Activated T-helper 9 cell treated with anti-CD3 and anti-CD28 coated beads, Interleukin-2, amount 50 U/mL, for 16 hours (primary cell): ENCODE data around the gene NKX2-2.

ENCODE experiments used
- DNase-seq: peaks from one replicate; pipeline ENCODE4 v3.0.0-alpha.2; 2020; ENCODE audit warnings: low read depth

The NKX2-2 gene

GRCh38 chr20:21513881-21514540 lies at the start of gene NKX2-2:
Gene NKX2-2, minus strand, starts transcription at chr20:21514064. Its CDS starts 395 bp downstream, at chr20:21513669.
- DNase-seq = no peak

GRCh38 chr20:21562656-21563055 lies 48.8 kb upstream of the NKX2-2 start:
- DNase-seq = no peak

- no peak for DNase-seq
Measured at GRCh38 chr20:21559305-21559704, 45.4 kb upstream of the NKX2-2 start.

DNA sequence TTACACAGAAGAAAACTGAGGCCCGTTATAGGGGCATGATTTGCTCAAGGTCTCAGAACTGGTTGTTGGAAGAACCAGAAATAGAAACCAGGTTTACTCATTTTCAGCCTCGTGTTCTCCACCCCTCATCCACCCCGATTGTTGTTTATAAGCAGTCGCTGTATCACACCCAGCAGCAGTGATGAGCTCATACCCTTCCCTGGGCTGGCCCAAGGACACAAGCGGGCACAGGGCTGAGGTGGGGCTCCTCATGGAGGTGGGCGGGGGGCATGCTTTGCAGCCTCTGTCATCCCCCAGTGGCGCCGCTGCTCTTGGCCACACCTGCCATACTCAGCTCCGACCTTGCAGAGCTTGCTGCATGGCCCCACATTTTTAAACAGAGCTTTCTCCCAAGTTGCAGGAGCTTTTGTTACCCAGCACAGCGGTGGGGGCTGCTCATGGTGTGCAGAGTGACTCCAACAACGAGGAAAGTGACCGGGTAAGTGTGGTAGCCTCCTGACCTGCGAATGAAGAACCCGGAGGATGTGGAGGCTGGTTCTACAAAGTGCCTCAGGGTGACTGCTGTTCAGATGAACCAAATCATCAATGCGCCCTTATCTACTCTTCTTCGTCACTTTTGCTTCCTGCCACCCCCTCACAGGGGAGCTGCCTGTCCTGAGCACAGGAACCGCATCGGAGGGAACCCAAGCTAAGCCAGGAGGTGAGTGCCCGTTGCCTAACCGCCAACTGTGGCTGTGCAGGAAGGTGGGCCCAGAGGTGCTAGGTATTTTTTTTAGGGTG lies 43.6 kb upstream of the NKX2-2 start:
- DNase-seq = no peak

- no peak for DNase-seq
Measured at GRCh38 chr20:21556398-21556797, 42.5 kb upstream of the NKX2-2 start.

GRCh38 chr20:21555470-21556120 lies 41.7 kb upstream of the NKX2-2 start:
- no peak for DNase-seq

DNA sequence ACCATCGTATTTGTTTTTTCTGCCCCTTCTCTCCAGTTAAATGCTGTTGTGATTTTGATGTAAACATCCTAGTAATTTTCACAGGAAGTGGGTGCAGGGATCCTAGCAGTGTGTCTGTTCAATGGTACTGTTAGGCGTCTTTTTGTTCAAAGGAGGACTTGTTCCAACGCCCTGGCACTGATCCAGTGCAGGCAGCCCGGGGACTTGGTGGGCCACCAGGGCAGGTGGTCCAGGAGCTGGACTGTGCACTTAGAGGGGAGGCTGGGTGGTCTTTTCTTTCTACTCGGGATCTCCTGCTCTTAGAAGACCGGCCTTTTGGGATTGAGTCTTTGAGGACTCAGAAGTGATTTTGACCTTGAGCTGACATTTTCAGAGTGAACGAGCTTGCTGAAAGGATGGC lies 41.1 kb upstream of the NKX2-2 start:
- DNase-seq = no peak

DNA sequence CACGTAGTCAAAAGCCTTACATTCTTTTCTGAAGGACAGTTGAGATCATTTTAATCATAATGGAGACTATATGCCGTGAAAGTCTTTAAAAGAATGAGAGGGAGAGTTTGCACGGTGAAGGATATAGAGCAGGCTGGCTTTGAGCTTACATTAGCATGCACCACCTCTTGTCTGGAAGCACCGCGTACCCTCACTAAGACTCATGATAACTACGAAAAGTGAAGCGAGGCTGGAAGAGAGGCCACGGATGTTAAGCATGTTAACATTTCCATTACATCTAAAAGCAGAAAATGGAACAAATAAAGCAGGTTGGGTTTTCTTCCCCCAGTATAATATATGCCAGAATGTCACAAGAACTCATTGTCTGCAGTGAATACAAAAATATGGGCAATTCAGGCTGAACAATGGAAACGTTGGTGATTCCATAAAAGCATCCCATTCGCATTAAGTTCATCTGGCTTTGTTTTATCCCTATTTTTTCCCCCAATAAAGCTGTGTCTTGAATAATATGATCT lies 40.6 kb upstream of the NKX2-2 start:
- no peak for DNase-seq

DNA sequence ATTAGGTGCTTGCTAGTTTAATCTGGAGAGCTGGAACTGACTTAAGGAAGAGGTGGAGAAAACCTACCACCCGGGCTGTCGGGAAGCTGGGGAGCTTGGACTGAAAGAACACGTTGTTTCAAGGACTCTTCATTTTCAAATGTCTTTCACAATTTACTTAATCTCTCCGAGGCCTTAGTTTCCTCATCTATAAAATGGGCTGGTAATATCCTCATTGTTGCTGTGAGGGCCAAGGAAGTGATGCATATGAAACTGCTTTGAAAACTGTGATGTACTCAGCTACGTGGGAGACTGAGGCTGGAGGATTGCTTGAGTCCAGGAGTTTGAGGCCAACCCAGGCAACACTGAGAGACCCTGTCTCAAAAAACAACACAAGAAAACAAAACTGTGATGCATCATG lies 36.7 kb upstream of the NKX2-2 start:
- DNase-seq = no peak

- DNase-seq = no peak
Measured at GRCh38 chr20:21548390-21549035, 34.6 kb upstream of the NKX2-2 start.

DNA sequence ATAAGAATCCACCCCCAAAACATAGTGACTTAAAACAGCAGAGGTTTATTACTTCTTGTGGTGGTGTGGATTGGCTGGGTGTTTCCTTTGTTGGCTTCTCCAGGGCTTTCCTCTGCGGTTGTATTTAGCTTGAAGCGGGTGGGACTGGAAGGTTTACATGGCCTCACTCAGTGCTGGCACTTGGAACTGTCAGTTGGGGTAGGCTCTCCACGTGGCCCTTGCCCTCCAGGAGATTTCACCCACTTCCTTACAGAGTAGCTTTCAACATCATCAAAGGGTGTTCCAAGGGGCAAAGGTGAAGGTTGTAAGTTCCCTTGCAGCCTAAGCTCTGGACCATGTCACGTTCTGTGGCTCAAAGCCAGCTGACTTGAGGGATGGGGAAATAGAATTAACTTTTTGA lies 32.5 kb upstream of the NKX2-2 start:
- DNase-seq = no peak

GRCh38 chr20:21539512-21539911 lies 25.6 kb upstream of the NKX2-2 start:
- DNase-seq = no peak

DNA sequence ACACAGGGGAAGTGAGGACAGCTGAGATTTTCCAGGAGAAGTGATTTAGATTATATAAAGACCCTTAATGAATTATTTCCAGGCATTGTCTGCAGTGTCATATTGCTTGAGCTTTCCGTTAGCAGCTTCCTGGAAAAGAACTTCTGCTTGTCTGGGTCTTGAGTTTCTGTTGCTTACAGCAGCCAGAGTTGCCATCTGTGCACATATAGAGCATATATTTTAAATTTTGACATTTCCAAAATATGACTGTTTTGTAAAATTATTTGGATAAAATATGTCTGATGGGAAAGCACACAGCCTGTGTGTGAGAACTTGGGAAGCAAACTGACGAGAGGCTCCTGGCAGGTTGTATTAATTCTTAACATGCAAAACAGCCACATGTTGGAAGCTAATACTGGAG lies 21.0 kb upstream of the NKX2-2 start:
- DNase-seq = no peak

GRCh38 chr20:21534453-21534852 lies 20.6 kb upstream of the NKX2-2 start:
- no peak for DNase-seq

- DNase-seq = no peak
Measured at GRCh38 chr20:21529863-21530262, 16.0 kb upstream of the NKX2-2 start.

- DNase-seq = no peak
Measured at GRCh38 chr20:21528870-21529269, 15.0 kb upstream of the NKX2-2 start.

DNA sequence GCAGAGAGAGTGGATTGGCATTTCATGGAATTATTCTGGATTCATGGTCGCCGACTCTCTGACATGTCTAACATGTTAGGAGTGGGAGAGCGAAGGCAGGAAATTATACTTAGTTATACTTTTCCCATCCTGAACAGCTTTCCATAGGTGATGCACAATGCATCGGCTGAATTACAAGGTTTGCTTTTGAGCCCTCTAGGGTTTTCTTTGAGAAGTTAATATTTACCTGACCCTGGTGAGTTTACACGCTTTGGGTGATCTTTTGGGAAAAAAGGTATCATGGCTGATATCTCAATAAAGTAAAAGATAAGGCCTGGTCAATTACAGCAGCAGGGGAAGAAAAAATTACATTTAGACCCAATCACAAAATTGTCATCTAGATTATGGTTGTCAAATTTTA lies 14.0 kb upstream of the NKX2-2 start:
- no peak for DNase-seq

GRCh38 chr20:21526776-21527175 lies 12.9 kb upstream of the NKX2-2 start:
- no peak for DNase-seq

GRCh38 chr20:21523895-21524294 lies 10.0 kb upstream of the NKX2-2 start:
- DNase-seq = no peak

DNA sequence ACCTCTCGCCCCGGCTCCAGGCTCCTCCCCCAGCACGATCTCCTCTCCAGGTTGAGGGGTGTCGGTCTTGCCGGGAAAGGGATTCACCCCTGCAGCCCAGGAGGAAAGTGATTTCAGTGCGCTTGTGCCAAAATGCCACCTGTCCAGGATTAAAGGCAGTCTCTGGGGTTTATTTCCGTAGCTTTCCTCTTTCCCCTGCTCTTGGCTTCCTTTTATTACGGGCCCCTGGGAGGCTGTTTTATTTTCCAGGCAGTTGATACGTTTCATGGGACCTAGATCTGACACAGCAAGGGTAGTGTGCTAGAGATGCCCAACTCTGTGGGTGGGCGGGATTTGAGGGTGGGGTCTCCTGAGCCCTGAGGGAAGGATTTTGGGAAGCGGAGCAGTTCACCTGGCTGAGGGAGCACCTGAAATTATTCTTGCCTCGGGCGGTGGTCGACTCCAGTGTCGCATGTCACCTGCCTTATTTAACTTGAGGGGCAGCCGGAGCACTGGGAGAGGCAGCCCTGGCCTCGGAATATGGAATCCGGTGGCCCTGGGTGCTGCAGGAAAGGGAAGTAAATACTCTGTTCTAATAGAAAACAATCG lies 9.5 kb upstream of the NKX2-2 start:
- DNase-seq = no peak

DNA sequence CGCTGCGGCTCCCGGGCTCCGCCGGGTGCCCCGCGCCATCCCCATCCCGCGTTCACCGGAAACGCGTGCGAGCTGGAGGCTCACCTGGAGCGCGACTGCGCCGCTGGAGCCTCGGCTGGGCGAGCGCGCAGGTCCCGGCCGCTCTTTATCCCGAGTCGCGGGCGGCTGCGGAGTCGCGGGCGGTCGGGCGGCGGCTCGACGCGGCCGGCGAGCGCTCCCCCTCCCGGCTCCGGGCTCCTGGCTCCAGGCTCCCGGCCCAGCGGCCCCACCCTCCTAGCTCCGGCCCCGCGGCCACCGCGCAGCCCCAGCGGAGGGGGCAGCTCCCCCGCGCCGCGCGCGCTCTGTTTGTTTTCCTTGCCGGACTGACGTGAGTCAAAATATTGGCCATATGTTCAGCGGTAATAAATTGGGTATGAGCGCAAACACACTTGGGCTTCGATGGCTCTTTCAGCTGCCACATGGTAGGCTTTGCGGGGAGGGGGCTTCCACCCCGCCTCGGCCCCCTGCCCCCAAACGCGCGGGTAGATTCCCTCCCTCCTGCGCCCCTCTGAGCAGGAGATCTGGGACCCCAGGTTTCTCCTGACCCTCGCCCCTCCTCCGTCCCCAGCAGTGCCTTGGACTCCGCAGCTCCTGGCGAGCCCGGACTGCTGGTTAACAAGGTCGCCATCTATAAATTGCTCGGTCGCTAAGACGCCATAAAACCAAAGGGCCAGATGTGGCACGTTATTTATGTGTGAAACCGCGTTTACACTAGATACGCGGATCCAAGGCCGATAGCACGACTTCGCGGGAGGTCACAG lies 8.8 kb upstream of the NKX2-2 start:
- DNase-seq = no peak
